HL-60 (cell line): Measurements from ENCODE around the gene SYP.
"Not testable (repeated sequence)": the region's sequence is repeated elsewhere in the genome, so short reads cannot be mapped to it uniquely, and the experiment has no call there.

Experiments used
- DNase-seq, 2 experiments: peaks; one replicate each; pipeline ENCODE4 v3.0.0-alpha.2; 2010 to 2020; ENCODE audit warnings: low read depth in 1 of 2, low spot score in 1 of 2
- H3K27ac ChIP-seq: fragments of 250-450 bp; sonication (Bioruptor Pico); replicated peaks from 2 replicates; pipeline ENCODE4 v1.5.1; 2020; ENCODE audit warnings: mild to moderate bottlenecking, moderate library complexity
- H3K27me3 ChIP-seq: fragments of 250-450 bp; sonication (Bioruptor Pico); 2 replicates; pipeline ENCODE4 v1.5.1; 2021; ENCODE audit warnings: mild to moderate bottlenecking, moderate library complexity; ENCODE audit not compliant: insufficient read depth, poor library complexity, severe bottlenecking
- H3K4me3 ChIP-seq: replicated peaks from 2 replicates; pipeline ENCODE4 v1.5.1; 2011; ENCODE audit warnings: mild to moderate bottlenecking, control low read depth, low read length; ENCODE audit not compliant: insufficient read depth
- GABPA ChIP-seq: IDR thresholded peaks from 2 replicates; pipeline ENCODE4 v1.6.1; 2012; ENCODE audit warnings: low read depth
- POLR2AphosphoS5 ChIP-seq: IDR thresholded peaks from 2 replicates; pipeline ENCODE4 v1.6.1; 2012; ENCODE audit warnings: low read depth
- SPI1 ChIP-seq: IDR thresholded peaks from 2 replicates; pipeline ENCODE4 v1.6.1; 2012; ENCODE audit warnings: low read depth, mild to moderate bottlenecking, borderline replicate concordance
- TF ChIP-seq, protein P1 (sequence below): IDR thresholded peaks from 2 replicates; pipeline ENCODE4 v1.6.1; 2012; ENCODE audit warnings: low read depth; ENCODE audit not compliant: insufficient replicate concordance
- TF ChIP-seq, protein P2 (sequence below): IDR thresholded peaks from one replicate; pipeline ENCODE4 v1.5.1; 2011; ENCODE audit warnings: low read length, control low read depth, inconsistent platforms; ENCODE audit not compliant: insufficient read depth

SYP gene

DNA sequence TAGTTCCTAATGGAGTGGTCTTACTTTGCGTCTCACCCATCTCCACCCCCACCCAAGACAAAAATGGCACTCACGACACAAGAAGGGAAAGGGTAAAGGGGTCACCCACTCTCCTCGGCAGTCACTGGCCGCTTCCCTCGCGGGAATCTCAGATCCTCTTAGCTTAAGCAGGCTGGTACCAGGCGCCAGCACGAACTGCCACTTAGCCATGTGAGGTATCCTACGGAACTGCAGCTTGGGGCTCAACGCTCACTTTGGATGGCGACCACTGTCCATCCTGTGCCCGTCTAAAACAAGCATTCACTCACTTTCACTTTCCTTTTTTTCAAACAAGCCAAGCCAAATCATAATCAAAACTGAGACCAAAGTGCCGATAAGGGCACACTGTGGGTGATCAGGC is 52.1 kb downstream of the SYP start:
- Histone ChIP-seq H3K27ac (no peak overlapping the region), H3K4me3 (no peak overlapping the region), H3K27me3 (no peaks in the 10 kb centered on the region)
- TF ChIP-seq SPI1, result no peak
- TF ChIP-seq, protein P1, sequence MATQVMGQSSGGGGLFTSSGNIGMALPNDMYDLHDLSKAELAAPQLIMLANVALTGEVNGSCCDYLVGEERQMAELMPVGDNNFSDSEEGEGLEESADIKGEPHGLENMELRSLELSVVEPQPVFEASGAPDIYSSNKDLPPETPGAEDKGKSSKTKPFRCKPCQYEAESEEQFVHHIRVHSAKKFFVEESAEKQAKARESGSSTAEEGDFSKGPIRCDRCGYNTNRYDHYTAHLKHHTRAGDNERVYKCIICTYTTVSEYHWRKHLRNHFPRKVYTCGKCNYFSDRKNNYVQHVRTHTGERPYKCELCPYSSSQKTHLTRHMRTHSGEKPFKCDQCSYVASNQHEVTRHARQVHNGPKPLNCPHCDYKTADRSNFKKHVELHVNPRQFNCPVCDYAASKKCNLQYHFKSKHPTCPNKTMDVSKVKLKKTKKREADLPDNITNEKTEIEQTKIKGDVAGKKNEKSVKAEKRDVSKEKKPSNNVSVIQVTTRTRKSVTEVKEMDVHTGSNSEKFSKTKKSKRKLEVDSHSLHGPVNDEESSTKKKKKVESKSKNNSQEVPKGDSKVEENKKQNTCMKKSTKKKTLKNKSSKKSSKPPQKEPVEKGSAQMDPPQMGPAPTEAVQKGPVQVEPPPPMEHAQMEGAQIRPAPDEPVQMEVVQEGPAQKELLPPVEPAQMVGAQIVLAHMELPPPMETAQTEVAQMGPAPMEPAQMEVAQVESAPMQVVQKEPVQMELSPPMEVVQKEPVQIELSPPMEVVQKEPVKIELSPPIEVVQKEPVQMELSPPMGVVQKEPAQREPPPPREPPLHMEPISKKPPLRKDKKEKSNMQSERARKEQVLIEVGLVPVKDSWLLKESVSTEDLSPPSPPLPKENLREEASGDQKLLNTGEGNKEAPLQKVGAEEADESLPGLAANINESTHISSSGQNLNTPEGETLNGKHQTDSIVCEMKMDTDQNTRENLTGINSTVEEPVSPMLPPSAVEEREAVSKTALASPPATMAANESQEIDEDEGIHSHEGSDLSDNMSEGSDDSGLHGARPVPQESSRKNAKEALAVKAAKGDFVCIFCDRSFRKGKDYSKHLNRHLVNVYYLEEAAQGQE, result no peak
- TF ChIP-seq, protein P2, sequence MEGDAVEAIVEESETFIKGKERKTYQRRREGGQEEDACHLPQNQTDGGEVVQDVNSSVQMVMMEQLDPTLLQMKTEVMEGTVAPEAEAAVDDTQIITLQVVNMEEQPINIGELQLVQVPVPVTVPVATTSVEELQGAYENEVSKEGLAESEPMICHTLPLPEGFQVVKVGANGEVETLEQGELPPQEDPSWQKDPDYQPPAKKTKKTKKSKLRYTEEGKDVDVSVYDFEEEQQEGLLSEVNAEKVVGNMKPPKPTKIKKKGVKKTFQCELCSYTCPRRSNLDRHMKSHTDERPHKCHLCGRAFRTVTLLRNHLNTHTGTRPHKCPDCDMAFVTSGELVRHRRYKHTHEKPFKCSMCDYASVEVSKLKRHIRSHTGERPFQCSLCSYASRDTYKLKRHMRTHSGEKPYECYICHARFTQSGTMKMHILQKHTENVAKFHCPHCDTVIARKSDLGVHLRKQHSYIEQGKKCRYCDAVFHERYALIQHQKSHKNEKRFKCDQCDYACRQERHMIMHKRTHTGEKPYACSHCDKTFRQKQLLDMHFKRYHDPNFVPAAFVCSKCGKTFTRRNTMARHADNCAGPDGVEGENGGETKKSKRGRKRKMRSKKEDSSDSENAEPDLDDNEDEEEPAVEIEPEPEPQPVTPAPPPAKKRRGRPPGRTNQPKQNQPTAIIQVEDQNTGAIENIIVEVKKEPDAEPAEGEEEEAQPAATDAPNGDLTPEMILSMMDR, result no peak
- TF ChIP-seq GABPA, result no peak
- TF ChIP-seq POLR2AphosphoS5, result no peak
- DNase-seq, result no peak

DNA sequence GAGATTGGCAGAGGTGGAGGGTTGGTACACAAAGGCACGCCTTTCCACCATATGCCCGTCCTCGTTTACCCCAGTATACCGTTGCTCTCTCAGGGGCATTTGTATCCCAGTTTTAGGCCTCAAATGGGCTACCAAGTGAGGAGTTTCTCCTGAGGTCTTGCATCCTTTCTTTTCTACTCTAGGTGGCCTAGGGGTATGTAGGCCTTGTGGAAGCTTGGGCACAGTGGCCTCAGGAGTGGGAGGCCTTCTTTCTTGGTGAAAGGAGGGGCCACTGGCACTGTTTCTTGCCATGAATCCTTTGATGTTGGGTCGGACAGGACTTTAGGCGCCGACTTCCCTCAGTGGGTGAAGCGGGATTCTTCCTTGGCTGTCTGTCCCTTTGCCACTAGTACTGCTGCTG is 52.7 kb downstream of the SYP start:
- Histone ChIP-seq H3K27me3 (no peaks in the 10 kb centered on the region), H3K4me3 (no peak overlapping the region), H3K27ac (no peak overlapping the region)
- no peak for DNase-seq
- TF ChIP-seq, protein P2, result no peak
- TF ChIP-seq, protein P1, result no peak
- TF ChIP-seq POLR2AphosphoS5, result no peak
- TF ChIP-seq GABPA, result no peak
- no peak for TF ChIP-seq SPI1

DNA sequence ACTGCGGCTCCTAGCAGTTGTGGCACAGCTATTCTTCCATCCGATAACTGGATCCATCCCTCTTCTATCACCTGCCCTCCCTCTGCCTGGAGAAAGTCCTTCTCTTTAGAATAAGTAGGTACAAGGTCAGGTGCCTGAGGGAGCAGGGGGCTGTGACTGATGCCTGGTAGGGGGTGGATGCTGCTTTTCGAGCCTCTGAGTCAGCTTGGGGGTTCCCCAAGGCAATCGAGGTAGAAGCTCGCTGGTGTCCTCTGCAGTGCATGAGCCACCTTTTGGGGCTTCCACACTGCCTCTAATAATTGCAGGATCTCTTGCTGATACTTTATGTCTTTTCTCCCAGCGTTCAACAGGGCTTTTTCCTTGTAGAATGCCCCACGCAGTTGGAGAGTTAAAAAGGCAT is 56.8 kb downstream of the SYP start:
- not testable (repeated sequence) for H3K27me3 ChIP-seq, H3K4me3 ChIP-seq, H3K27ac ChIP-seq, DNase-seq

DNA sequence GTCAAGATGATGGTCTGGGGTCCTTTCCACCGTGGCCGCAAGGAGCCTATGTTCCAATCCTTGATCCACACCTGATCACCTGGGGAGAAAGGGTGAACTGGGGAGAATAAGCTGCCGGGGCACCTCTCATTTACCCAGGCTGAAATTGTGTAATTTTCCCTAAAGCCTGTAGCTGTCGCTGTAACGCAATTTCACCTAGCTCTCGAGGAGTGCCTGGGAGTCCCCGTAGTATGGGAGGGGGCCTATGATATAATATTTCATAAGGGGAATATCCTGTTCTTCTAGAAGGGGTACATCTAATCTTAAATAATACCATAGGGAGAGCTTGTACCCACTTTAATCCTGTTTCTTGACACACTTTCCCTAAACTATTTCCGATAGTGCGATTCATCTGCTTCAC is 57.7 kb downstream of the SYP start:
- not testable (repeated sequence) for H3K27ac ChIP-seq, H3K4me3 ChIP-seq, DNase-seq, H3K27me3 ChIP-seq

DNA sequence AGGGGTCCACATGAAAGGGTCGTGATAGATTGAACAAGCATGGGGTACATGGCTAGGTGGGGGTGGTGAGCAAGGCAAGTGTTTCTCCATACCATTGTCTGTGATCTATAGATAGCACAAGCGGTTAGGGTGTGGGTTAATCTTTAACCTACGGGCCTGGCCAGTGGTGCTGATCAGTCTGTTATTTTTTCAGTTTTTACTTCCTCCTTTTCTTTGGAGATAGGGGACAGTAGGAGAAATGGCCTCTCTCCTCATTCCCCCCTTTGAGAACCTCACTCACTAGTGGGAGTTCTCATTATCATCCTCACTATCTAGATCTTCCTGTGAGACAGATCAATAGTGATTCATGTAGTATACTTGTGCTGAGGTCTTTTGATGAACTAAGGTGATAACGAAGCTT is 60.3 kb downstream of the SYP start:
- Histone ChIP-seq H3K27me3 (no peaks in the 10 kb centered on the region), H3K27ac (no peak overlapping the region), H3K4me3 (no peak overlapping the region)
- TF ChIP-seq SPI1 (no peak), GABPA (no peak), POLR2AphosphoS5 (no peak)
- TF ChIP-seq, protein P2, result no peak
- TF ChIP-seq, protein P1, result no peak
- no peak for DNase-seq
